ENCODE measurements around the gene GIPC2.
"Not testable (repeated sequence)": the region's sequence is repeated elsewhere in the genome, so short reads cannot be mapped to it uniquely, and the experiment has no call there.

GIPC2 gene

DNA sequence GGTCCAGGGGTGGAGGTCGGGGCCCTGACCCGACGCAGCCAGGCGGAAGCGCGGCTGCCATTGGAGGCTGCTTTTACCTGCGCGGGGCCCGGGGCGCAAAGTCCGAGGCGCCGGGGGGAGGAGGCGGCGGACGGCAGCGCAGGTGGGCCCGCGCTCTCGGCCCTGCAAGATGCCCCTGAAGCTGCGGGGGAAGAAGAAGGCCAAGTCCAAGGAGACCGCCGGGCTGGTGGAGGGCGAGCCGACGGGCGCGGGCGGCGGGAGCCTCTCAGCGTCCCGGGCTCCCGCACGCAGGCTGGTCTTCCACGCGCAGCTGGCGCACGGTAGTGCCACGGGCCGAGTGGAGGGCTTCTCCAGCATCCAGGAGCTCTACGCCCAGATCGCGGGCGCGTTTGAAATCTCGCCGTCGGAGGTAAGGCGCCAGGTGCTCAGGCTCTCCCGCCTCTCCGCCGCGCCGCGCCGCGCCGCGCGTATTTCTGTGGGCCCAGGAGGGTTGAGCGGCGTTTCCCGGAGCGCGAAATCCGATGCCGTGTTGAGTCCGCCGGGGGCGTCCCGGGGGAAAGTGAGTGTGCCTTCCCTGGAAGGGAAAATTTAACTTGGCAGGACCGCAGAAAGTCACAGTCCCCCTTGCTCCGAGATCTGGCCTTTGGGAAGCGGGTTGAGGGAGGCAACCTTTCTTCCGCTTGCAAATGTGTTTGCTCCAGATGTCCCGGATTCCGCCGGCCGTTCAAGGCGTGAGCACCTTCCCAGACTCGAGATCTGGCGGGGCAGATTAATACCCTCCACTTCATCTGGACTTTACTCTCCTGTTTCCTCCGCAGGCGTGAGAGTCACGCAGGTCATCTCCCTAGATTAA is at the start of gene GIPC2:
TSS of gene GIPC2 (plus strand) at position 41 of the 853 bp plus-strand sequence. CDS start at position 170, 129 bp downstream.
- no peak for DNase-seq

DNA sequence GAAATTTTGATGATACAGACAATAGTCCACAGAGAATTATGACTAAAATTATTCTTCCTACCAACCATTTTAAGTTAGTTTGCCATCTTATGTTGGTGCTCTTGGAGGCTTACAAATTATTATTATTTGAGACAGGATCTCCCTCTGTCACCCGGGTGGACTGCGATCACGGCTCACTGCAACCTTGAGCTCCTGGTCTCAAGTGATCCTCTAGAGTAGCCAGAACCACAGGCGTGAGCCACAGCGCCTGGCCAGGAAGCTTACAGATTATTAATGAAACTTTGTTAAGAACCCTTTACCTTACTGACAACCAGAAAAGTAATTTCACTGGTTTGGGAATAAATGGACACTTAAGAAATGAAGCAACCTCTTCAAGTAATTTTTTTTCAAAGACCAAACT is 49.0 kb upstream of the GIPC2 start:
- DNase-seq = no peak

DNA sequence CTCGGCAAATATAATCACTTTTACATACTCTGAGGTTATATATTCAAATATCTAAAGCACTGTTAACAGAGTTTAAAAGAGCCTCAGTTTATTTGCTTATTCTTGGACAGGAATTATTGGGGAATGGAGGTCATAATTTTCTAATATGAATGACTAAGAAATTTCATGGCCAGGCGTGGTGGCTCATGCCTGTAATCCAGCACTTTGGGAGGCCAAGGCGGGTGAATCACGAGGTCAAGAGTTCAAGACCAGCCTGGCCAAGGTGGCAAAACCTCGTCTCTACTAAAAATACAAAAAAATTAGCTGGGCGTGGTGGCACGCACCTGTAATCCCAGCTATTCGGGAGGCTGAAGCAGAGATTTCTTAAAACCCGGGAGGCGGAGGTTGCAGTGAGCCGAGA is 45.2 kb upstream of the GIPC2 start:
- DNase-seq = not testable (repeated sequence)

DNA sequence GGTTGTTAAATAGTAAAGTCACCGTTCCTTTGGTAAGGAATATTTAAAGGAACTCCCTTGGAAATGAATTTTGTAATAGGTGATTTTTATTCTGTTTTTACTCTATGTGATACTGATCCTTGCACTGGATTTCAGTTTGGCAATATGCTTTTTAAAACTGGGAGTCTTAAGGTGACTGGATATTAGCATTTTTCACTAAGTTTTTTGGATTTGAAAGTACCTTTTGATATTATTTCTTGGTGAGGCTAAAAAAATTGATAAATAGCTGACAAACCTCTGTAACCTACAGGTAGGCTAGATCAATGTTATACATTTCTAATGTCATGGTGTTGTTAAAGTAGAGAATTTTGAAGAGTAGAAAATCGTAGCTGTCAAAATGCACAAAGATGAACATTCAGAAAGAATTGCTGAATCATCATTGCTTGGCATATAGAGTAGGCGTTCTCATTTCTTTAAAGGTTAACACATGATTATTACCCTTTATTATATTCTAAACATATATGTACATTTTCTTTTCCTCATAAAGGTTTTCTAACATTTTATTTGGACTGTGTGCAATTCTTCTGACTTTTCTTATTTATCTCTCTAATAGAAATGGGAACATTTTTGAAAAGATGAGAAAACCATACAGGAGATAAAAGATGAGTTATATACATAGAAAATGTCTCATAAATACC is 42.6 kb upstream of the GIPC2 start:
- no peak for DNase-seq

DNA sequence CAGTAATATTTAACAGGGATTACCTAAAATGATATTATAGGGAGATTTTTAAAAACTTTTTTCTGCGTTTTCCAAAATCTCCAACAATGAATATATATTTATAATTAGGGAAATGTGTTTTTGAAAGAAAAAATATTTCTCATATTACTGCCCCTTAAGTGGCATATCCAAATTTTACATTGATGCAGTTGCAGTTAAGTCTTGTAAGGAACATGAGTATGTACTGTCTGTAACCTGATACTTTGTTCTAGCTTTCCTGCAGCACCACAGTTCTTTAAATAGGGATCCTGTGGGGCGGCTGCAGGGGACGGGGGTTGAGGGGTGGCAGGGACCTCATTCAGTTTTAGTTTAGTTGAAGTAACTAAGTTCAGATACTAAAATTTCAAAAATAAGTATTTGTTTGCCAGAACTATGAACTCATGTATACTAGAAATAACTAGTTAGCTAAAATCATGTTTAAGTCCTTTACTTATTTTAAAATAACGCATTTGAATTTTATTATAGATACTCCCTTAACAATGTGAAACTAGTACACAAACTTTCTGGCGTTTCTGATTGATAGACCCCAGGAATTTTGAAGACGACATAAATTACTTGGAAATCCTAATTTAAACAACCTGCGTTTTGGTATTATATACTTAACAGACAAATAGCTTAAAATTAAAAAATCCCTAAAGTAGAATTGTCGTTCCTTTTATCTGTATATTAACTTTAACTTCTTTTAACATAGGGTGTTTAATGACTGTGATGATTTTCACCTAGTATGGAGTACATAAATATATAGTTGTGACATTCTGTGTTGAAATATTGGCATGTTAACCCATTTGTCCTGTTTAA is 41.7 kb upstream of the GIPC2 start:
- no peak for DNase-seq

GRCh38 chr1:78004719-78005447 is 40.9 kb upstream of the GIPC2 start, which contains the start of gene DNAJB4:
Gene DNAJB4 (plus strand): TSS chr1:78004939. CDS start chr1:78005111, 172 bp downstream.
- DNase-seq = no peak

DNA sequence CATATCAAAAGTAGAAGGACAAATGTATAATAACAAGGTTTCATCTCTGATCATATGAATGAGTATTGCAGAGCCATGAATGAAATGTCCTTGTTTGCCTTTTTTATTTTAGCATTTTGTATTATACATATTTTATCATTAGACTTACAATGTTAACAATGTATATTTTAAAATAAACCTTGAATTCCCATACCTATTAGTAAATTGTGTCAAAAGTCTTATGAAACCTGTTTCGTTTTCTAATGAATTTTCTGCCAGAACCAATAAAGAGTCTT is 40.4 kb upstream of the GIPC2 start:
- no peak for DNase-seq

- no peak for DNase-seq
These were observed 40.0 kb upstream of the GIPC2 start for GRCh38 chr1:78005755-78006154.

DNA sequence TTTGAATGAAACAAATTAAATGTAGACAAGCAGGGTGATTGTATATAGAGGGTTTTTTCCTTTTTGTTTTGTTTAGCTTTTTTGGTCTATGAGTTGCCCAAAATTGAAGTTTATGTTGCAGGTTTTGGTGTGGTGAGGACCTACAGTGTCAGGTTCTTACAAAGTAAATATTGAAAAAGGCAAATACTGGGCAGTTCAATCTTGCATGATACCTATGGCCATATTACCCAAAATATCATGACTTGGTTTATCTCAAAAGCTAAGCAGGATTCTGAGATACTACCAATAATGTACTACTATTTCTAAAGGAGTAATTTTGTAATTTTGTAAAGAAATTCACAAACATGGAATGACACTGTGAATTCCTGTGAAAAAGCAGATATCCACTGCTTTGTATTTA is 39.2 kb upstream of the GIPC2 start:
- no peak for DNase-seq

GRCh38 chr1:78007677-78008341 is 38.0 kb upstream of the GIPC2 start:
- DNase-seq = no peak

- DNase-seq = no peak
These were observed 36.5 kb upstream of the GIPC2 start for GRCh38 chr1:78009276-78009675.

DNA sequence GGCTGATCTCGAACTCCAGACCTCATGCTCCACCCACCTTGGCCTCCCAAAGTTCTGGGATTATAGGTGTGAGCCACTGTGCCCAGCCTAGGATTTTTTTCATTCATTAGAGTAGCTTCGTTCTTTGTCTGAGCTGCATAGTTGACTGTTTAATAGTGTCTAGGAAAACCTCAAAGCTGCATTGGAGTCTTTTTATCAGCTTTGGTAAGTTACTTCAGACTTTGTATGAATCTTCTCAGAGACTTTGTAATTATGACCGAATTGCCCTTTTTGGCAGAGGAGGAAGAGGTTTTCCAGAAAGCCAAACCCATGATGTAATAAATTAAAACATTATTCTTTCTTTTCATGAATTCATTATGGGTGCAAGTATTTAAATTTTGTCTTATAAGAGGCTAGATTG is 35.9 kb upstream of the GIPC2 start:
- no peak for DNase-seq

- DNase-seq = no peak
These were observed 34.7 kb upstream of the GIPC2 start for GRCh38 chr1:78011050-78011449.

GRCh38 chr1:78015148-78015547 is 30.6 kb upstream of the GIPC2 start:
- DNase-seq = no peak

DNA sequence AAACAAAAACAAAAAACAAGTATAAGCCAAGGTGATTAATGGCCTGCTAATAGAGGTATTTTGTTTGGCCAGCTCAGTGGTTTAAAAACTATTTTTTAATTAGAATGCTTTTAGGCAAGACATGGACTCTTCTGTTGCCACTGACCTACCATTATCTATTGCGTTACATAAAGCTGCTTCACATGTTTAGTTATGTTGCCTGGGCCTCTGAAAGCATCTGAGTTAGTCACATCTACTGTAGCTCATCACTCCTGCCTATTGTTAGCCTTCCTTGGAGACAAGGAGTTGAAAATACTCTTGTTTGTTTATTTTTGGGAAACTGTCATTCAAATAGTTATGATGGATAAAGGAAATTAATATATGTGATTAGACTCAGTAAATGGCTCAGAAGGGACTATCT is 26.7 kb upstream of the GIPC2 start:
- DNase-seq = no peak

- DNase-seq = not testable (repeated sequence)
These were observed 24.6 kb upstream of the GIPC2 start for GRCh38 chr1:78021134-78021533.

DNA sequence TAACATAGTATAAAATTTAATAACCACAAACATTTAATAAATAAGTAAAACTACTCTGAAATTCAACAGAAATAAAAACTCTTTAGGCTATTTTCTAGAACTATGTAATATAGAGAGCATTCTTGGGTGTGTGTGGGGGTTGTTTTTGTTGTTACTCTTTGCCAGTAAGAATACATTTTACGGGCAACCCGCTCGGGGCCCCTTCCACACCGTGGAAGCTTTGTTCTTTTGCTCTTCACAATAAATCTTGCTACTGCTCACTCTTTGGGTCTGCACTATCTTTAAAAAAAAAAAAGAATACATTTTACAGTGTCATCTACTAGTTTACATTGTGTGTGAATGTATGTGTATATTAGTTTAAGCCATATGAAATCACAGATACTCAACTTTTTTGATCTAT is 16.0 kb upstream of the GIPC2 start:
- no peak for DNase-seq

DNA sequence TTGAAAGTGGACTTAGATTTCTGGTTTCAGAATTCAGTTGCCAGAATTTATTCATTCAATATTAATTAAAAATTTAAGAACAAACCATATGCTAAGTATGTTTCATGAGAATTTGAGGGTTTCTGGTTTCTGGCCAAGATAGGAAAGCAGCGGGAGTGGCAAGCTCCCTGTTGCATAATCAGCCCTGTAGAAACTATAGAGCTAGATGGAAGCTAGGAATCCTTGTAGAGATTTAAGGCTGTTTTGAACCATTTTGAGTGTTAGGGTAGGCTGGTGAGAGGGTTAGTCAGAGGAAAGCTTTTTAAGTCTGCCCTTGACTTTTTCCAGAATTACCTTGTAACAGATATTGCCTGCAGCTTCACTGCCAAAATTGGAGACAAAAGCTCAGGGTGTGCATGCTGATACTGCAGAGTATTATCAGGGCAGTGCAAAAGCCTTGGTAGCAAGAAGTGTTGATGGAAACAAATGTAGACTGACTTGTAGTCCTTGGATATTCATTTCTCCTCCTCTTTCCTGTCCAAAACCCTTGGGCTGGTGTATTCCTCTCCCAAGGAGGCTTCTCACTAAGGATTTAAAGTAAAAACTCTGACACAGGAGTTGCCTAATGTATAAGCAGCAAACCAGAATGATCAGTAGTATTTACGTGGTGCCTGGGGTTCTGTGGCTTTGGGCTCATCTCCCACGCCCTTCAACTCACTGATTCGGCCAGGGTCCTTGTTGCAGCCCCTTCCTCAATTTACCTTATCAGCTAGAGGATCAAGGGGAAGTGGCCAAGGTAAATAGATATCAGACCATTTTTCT is 12.6 kb upstream of the GIPC2 start:
- no peak for DNase-seq

DNA sequence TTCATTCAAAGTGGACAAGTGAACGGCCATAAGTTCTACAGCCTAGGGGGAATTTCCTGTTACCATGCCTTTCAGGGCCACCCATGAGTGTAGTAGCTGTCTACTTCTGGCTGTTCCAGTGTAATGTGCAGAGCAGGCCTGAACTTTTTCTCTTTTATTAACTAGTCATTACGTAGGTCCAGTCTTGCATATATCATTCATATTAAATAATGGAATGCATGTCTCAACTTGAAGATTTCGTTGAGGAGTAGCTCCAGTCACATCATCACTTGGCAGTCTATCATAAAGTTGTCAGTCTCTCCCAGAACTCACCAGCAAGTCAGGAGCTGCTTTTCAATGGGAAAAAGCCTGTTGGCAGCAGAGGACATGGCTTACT is 12.0 kb upstream of the GIPC2 start:
- DNase-seq = no peak

- DNase-seq = no peak
These were observed 10.6 kb upstream of the GIPC2 start for GRCh38 chr1:78035121-78035520.

GRCh38 chr1:78036450-78036849 is 9.3 kb upstream of the GIPC2 start:
- no peak for DNase-seq

DNA sequence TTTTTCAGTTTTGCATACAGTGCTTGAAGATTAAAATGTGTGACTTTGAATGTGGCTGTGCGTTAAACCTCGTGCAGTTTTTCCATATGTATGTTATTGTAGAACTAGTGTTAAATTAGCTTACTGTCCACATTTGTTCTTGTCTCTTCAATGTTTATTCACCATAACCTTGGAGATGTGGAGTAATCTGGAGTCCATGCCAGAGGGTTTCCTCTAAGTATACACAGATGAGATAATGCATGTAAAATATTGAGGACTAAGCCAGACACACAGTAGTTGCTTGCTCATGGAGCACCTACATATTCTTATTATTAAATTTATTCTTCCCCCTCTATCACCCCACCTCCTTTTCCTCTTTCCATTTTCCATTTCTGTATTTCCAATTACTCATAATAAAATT is 7.7 kb upstream of the GIPC2 start:
- DNase-seq = peak; percentile 80
